GM12878 (cell line): ENCODE measurements around the gene EEF1B2.

ENCODE experiments used
- CBFB ChIP-seq: IDR thresholded peaks from 2 replicates; pipeline ENCODE4 v1.6.1; 2016; ENCODE audit warnings: antibody characterized with exemption, low read depth
- CHD2 ChIP-seq: IDR thresholded peaks from 2 replicates; pipeline ENCODE4 v1.6.1; 2011; ENCODE audit warnings: low read depth, low read length, improper control_type of control experiment, borderline replicate concordance
- POLR2AphosphoS5 ChIP-seq: IDR thresholded peaks from 2 replicates; pipeline ENCODE4 v1.6.1; 2011; ENCODE audit warnings: mild to moderate bottlenecking, low read length, inconsistent platforms
- TAF1 ChIP-seq: IDR thresholded peaks from 2 replicates; pipeline ENCODE4 v1.6.1; 2011; ENCODE audit warnings: mild to moderate bottlenecking, low read depth, low read length, borderline replicate concordance
- ZNF217 ChIP-seq: fragments of 450-650 bp; IDR thresholded peaks from 2 replicates; pipeline ENCODE4 v1.6.1; 2017; ENCODE audit warnings: antibody characterized with exemption, mild to moderate bottlenecking
- ZSCAN29 ChIP-seq: fragments of 450-650 bp; IDR thresholded peaks from 2 replicates; pipeline ENCODE4 v1.6.1; 2017; ENCODE audit warnings: mild to moderate bottlenecking, moderate library complexity
- TF ChIP-seq, protein P1 (sequence below): fragments of 450-650 bp; IDR thresholded peaks from 2 replicates; pipeline ENCODE4 v1.6.1; 2016; ENCODE audit warnings: mild to moderate bottlenecking, moderate library complexity, borderline replicate concordance

DNA sequence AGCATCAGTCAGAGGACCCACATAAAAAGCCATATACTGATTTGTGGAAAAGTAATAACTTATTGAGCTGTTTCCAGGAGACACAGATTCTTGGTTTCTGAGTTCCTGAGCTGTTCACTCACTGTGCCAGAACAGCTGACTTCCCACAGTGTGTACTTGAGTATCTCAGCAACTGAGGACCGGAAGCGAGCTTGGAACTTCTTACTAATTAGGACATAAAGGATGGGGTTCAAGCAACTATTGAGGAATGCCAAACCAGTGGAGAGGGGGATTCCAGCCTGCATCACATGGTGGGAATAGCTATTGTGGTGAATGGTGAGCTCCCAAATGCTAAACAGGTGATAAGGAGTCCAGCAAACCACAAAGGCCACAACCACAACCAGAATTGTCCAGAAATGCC, 16.4 kb downstream of the EEF1B2 start:
- TF ChIP-seq POLR2AphosphoS5 (no peak), CHD2 (no peak), ZSCAN29 (no peak), CBFB (no peak), TAF1 (no peak), ZNF217 (no peak)
- TF ChIP-seq, protein P1, sequence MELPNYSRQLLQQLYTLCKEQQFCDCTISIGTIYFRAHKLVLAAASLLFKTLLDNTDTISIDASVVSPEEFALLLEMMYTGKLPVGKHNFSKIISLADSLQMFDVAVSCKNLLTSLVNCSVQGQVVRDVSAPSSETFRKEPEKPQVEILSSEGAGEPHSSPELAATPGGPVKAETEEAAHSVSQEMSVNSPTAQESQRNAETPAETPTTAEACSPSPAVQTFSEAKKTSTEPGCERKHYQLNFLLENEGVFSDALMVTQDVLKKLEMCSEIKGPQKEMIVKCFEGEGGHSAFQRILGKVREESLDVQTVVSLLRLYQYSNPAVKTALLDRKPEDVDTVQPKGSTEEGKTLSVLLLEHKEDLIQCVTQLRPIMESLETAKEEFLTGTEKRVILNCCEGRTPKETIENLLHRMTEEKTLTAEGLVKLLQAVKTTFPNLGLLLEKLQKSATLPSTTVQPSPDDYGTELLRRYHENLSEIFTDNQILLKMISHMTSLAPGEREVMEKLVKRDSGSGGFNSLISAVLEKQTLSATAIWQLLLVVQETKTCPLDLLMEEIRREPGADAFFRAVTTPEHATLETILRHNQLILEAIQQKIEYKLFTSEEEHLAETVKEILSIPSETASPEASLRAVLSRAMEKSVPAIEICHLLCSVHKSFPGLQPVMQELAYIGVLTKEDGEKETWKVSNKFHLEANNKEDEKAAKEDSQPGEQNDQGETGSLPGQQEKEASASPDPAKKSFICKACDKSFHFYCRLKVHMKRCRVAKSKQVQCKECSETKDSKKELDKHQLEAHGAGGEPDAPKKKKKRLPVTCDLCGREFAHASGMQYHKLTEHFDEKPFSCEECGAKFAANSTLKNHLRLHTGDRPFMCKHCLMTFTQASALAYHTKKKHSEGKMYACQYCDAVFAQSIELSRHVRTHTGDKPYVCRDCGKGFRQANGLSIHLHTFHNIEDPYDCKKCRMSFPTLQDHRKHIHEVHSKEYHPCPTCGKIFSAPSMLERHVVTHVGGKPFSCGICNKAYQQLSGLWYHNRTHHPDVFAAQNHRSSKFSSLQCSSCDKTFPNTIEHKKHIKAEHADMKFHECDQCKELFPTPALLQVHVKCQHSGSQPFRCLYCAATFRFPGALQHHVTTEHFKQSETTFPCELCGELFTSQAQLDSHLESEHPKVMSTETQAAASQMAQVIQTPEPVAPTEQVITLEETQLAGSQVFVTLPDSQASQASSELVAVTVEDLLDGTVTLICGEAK = no peak
